SK-N-SH treated with all-trans-retinoic acid at 6 μM for 48 hours (cell line): Measurements from ENCODE around the gene PTPRD.

ENCODE experiments used
- ATAC-seq: fragments of 200-7000 bp; cut with Tn5 transposase; 3 replicates; pipeline ENCODE4 v1.9.1; 2020; ENCODE audit warnings: mild to moderate bottlenecking, moderate library complexity
- ARNTL ChIP-seq: fragments of 450-650 bp; formaldehyde crosslinking; IDR thresholded peaks from 2 replicates; pipeline ENCODE4 v1.5.0; 2020; ENCODE audit warnings: low read depth, mild to moderate bottlenecking, moderate library complexity, borderline replicate concordance
- CREB5 ChIP-seq: fragments of 250-450 bp; sonication (Bioruptor Pico); IDR thresholded peaks from 2 replicates; pipeline ENCODE4 v1.5.1; 2020; ENCODE audit warnings: low read depth, mild to moderate bottlenecking, moderate library complexity
- CSDC2 ChIP-seq: fragments of 250-450 bp; sonication (Bioruptor Pico); IDR thresholded peaks from 2 replicates; pipeline ENCODE4 v1.5.0; 2020; ENCODE audit warnings: mild to moderate bottlenecking, moderate library complexity
- CSRNP3 ChIP-seq: fragments of 250-450 bp; sonication (Bioruptor Pico); IDR thresholded peaks from 2 replicates; pipeline ENCODE4 v1.5.1; 2021; ENCODE audit warnings: mild to moderate bottlenecking, moderate library complexity
- ESRRG ChIP-seq: fragments of 250-450 bp; sonication (Bioruptor Pico); IDR thresholded peaks from 2 replicates; pipeline ENCODE4 v1.6.1; 2021; ENCODE audit warnings: mild to moderate bottlenecking
- GLIS3 ChIP-seq: fragments of 250-450 bp; sonication (Bioruptor Pico); IDR thresholded peaks from 2 replicates; pipeline ENCODE4 v1.5.0; 2020; ENCODE audit warnings: mild to moderate bottlenecking, moderate library complexity
- ISL1 ChIP-seq: fragments of 250-450 bp; sonication (Bioruptor Pico); IDR thresholded peaks from 2 replicates; pipeline ENCODE4 v2.1.2; 2022; ENCODE audit warnings: mild to moderate bottlenecking, moderate library complexity
- OSR1 ChIP-seq: fragments of 250-450 bp; sonication (Bioruptor Pico); IDR thresholded peaks from 2 replicates; pipeline ENCODE4 v1.8.0; 2022; ENCODE audit warnings: moderate library complexity, mild to moderate bottlenecking, inconsistent platforms
- PATZ1 ChIP-seq: fragments of 250-450 bp; sonication (Bioruptor Pico); IDR thresholded peaks from 2 replicates; pipeline ENCODE4 v1.8.0; 2020; ENCODE audit warnings: mild to moderate bottlenecking, moderate library complexity, borderline replicate concordance
- PPARA ChIP-seq: fragments of 250-450 bp; sonication (Bioruptor Pico); IDR thresholded peaks from 2 replicates; pipeline ENCODE4 v1.5.0; 2020; ENCODE audit warnings: mild to moderate bottlenecking, borderline replicate concordance
- TCF4 ChIP-seq: fragments of 250-450 bp; sonication (Bioruptor Pico); IDR thresholded peaks from 2 replicates; pipeline ENCODE4 v1.8.0; 2021; ENCODE audit warnings: mild to moderate bottlenecking, moderate library complexity, borderline replicate concordance
- TOX ChIP-seq: fragments of 250-450 bp; sonication (Bioruptor Pico); IDR thresholded peaks from 2 replicates; pipeline ENCODE4 v1.8.0; 2021; ENCODE audit warnings: mild to moderate bottlenecking, moderate library complexity, borderline replicate concordance
- TSHZ2 ChIP-seq: fragments of 250-450 bp; sonication (Bioruptor Pico); IDR thresholded peaks from 2 replicates; pipeline ENCODE4 v1.5.0; 2020; ENCODE audit warnings: mild to moderate bottlenecking, moderate library complexity
- ZC3H10 ChIP-seq: fragments of 250-450 bp; sonication (Bioruptor Pico); IDR thresholded peaks from 2 replicates; pipeline ENCODE4 v1.5.1; 2021; ENCODE audit warnings: mild to moderate bottlenecking, moderate library complexity
- ZFP3 ChIP-seq: fragments of 250-450 bp; sonication (Bioruptor Pico); IDR thresholded peaks from 2 replicates; pipeline ENCODE4 v1.5.0; 2020; ENCODE audit warnings: mild to moderate bottlenecking, moderate library complexity
- ZFP30 ChIP-seq: fragments of 450-650 bp; formaldehyde crosslinking; IDR thresholded peaks from 2 replicates; pipeline ENCODE4 v1.5.0; 2022; ENCODE audit warnings: mild to moderate bottlenecking, moderate library complexity
- ZNF565 ChIP-seq: fragments of 450-650 bp; formaldehyde crosslinking; conservative IDR thresholded peaks from 2 replicates; pipeline ENCODE4 v1.5.0; 2020; ENCODE audit warnings: low read depth, mild to moderate bottlenecking, moderate library complexity
- ZNF70 ChIP-seq: fragments of 450-650 bp; formaldehyde crosslinking; IDR thresholded peaks from 2 replicates; pipeline ENCODE4 v1.5.0; 2020; ENCODE audit warnings: mild to moderate bottlenecking, moderate library complexity
- ZNF8 ChIP-seq: fragments of 450-650 bp; formaldehyde crosslinking; IDR thresholded peaks from 2 replicates; pipeline ENCODE4 v1.5.0; 2020; ENCODE audit warnings: mild to moderate bottlenecking, moderate library complexity

PTPRD gene

GRCh38 chr9:10050016-10050415 lies 562.8 kb downstream of the PTPRD start:
- TF ChIP-seq TCF4 (CRISPR knock-in tag): no peak
- no peak for TF ChIP-seq PPARA (CRISPR knock-in tag)
- no peak for TF ChIP-seq GLIS3 (CRISPR knock-in tag)
- TF ChIP-seq CSDC2 (CRISPR knock-in tag): no peak
- no peak for TF ChIP-seq ZC3H10
- no peak for TF ChIP-seq ZFP30 (CRISPR knock-in tag)
- no peak for TF ChIP-seq TSHZ2 (CRISPR knock-in tag)
- TF ChIP-seq ISL1 (CRISPR knock-in tag): no peak
- TF ChIP-seq ZNF8 (CRISPR knock-in tag): no peak
- TF ChIP-seq CSRNP3: no peak
- no peak for TF ChIP-seq ZNF565 (CRISPR knock-in tag)
- TF ChIP-seq TOX (CRISPR knock-in tag): no peak
- no peak for TF ChIP-seq ZNF70 (CRISPR knock-in tag)
- no peak for TF ChIP-seq PATZ1
- TF ChIP-seq CREB5 (CRISPR knock-in tag): no peak
- no peak for TF ChIP-seq OSR1 (CRISPR knock-in tag)
- no peak for ATAC-seq

GRCh38 chr9:10048994-10049393 lies 563.8 kb downstream of the PTPRD start:
- no peak for TF ChIP-seq OSR1 (CRISPR knock-in tag)
- no peak for TF ChIP-seq TSHZ2 (CRISPR knock-in tag)
- no peak for TF ChIP-seq ARNTL
- TF ChIP-seq ISL1 (CRISPR knock-in tag): no peak
- no peak for TF ChIP-seq PATZ1
- TF ChIP-seq CREB5 (CRISPR knock-in tag): no peak
- no peak for TF ChIP-seq ESRRG (CRISPR knock-in tag)
- no peak for TF ChIP-seq ZFP3 (CRISPR knock-in tag)
- TF ChIP-seq ZFP30 (CRISPR knock-in tag): no peak
- no peak for TF ChIP-seq ZNF8 (CRISPR knock-in tag)
- no peak for TF ChIP-seq CSRNP3

More at GRCh38 chr9:10048994-10049393, 563.8 kb downstream of the PTPRD start:
- no peak for ATAC-seq
